Fibroblast of skin of right quadriceps (primary cell): Measurements from ENCODE around the gene TMEM121B.

Experiments
- DNase-seq: peaks from one replicate; pipeline ENCODE4 v3.0.0-alpha.2; 2013

Gene TMEM121B

DNA sequence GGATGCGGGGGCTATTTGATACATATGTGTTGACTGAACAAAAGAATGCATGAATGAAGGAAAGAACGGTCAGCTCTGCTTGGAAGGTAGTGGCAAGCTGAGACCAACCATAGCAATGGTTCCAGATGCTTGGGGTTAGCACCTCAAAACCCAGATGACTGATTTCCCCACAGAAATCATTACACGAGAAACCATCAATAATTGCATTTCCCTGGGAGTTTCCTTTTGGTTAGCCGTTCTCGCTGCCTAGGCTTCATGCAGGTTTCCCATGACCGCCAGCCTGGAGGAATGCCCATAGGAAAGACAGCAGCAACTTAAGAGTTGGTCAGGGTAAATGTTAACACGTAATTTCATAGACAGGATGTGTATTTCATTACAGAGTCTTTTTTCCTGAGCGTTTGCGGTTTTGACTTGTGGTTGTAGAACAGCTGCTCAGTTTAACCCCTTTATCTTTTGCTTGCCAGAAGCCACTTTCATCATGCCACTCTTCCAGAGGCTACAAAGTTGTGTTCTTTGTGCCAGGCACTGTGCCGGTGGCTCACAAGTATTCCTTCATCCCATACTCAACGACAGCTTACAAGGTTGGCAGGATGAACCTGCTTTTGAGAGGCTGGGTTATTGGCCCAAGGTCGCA is 33.5 kb downstream of the TMEM121B start:
- DNase-seq: peak; percentile 83

DNA sequence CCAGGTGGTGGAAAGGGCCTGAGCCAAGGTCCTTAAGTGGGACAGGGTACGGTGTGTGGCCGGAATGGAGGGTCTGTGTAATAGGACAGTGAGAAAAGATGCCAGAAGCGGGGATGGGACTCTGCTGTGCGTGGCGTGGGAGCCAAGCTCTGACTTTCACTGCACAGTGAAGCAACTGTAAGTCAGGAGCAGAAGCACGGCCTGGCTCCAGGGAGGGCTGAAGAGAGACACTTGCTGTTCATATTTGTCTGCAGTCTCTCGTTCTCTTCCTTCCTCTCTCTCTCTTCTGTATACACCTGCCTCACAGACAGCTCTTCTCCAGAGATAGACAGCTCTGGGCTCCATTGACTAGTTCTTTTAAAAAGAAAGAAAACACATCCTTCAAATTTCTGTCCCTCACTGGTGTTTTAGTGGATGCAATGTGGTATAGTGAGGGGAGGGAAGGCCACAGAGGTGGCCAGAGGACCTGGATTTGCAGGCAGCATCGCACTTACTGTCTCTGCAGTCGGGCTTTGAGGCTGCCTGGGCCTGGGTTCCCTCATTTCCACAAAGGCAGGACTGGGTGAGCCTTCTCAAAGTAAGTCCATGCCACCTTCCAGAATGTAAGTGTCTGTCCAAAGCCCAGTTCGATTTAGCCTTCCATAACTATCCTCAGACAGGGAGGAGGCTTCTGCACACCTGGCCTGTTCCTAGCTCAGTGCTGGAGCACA is 34.2 kb downstream of the TMEM121B start:
- no peak for DNase-seq

DNA sequence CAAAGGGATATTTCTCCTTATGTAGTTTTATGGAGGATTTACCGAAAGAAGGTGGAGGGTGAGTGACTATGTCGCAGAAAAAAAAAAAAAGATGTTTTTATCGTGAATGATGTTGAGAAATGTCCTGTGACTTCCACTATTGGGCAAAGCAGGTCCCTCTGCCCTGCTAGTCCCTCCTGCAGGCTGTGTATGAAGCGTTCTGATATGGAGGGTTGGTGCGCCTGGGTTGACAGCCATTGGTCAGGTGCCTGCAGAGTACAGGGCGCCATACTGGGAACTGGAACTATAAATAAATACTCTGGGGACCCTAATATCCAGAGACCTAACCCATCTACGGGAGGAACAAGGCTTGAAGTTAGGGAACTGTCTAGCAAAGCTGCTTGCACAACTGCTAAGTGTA is 34.9 kb downstream of the TMEM121B start:
- no peak for DNase-seq

- no peak for DNase-seq
Observed at GRCh38 chr22:17085277-17086181, 35.6 kb downstream of the TMEM121B start.

DNA sequence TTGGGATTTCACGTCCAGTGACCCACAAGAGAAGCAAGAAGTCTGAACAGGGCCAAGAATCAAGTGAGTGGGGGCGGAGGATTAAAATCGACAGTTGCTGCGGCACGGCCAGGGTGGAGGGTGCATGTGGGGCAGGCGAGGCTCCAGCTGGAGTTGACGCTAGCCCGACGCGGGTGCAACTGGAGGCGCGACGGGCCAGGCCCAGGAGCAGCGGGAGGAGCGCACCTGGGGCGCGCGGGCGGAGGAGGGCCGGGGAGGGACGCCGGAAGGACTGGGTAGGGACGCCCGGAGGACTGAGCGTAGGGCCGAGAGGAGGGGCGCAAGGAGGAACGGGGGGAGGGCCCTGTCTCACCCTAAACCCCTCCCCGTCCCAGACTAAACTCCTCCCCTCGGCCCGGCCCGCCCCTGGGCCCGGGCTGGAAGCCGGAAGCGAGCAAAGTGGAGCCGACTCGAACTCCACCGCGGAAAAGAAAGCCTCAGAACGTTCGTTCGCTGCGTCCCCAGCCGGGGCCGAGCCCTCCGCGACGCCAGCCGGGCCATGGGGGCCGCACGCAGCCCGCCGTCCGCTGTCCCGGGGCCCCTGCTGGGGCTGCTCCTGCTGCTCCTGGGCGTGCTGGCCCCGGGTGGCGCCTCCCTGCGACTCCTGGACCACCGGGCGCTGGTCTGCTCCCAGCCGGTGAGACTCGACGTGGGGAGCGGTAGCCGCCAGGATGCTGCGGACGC is 36.4 kb downstream of the TMEM121B start, which contains the start of gene IL17RA:
TSS of gene IL17RA (plus strand) at position 447 of the 723 bp plus-strand sequence. CDS start at position 539, 92 bp downstream.
- peak; percentile 86 for DNase-seq

- no peak for DNase-seq
Observed at GRCh38 chr22:17083811-17084441, 37.2 kb downstream of the TMEM121B start.

GRCh38 chr22:17083255-17083654 is 37.9 kb downstream of the TMEM121B start:
- DNase-seq: no peak

GRCh38 chr22:17079572-17079971 is 41.6 kb downstream of the TMEM121B start:
- peak; percentile 19 for DNase-seq

GRCh38 chr22:17077255-17077654 is 43.9 kb downstream of the TMEM121B start:
- peak; percentile 90 for DNase-seq

- DNase-seq: no peak
Observed at GRCh38 chr22:17074648-17075002, 46.5 kb downstream of the TMEM121B start.

- no peak for DNase-seq
Observed at GRCh38 chr22:17072877-17073276, 48.3 kb downstream of the TMEM121B start.
